Measurements from ENCODE around the gene SLAIN1. TPM values are rescaled to one million over a fixed set of nuclear protein-coding genes. Genes with fewer than 3 reads are reported as not detected.

Gene SLAIN1
- total RNA-seq, 4 donors from 2014 or later = 3.0 to 7.5 (median 4.4) TPM

DNA sequence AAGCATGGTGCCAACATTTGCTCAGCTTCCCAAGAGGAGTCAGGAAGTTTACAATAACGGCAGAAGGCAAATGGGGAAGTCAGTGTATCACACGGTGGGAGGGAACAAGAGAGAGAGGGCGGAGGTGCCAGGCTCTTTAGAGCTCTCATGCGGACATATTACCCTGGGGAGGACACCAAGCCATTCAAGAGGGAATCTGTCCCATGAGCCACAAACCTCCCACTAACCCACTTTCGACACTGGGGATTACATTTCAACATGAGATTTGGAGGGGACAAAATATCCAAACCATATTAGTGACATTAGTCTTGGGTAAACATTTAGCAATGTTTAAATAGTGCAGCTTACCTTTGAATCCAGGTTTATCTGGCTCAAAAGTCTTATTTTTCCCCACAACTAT is 69.9 kb downstream of the SLAIN1 start:
- DNase-seq (ENCODE audit: low spot score in 2 of 2) = no peak
- intact Hi-C loops (cut with DNase I; ENCODE audit: low total_unique reads) = no loop called here
- 62 to 70% methylated on average over 5 of the region's 5 CpGs for WGBS, 2 donors
- H3K4me3 ChIP-seq (ENCODE audit: low read depth, poor library complexity, severe bottlenecking) = no peak overlapping the region
- TF ChIP-seq, protein P1, sequence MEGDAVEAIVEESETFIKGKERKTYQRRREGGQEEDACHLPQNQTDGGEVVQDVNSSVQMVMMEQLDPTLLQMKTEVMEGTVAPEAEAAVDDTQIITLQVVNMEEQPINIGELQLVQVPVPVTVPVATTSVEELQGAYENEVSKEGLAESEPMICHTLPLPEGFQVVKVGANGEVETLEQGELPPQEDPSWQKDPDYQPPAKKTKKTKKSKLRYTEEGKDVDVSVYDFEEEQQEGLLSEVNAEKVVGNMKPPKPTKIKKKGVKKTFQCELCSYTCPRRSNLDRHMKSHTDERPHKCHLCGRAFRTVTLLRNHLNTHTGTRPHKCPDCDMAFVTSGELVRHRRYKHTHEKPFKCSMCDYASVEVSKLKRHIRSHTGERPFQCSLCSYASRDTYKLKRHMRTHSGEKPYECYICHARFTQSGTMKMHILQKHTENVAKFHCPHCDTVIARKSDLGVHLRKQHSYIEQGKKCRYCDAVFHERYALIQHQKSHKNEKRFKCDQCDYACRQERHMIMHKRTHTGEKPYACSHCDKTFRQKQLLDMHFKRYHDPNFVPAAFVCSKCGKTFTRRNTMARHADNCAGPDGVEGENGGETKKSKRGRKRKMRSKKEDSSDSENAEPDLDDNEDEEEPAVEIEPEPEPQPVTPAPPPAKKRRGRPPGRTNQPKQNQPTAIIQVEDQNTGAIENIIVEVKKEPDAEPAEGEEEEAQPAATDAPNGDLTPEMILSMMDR (IDR thresholded peaks at IDR 0.05) = no peak
- no peak for TF ChIP-seq POLR2A (IDR thresholded peaks at IDR 0.05)

DNA sequence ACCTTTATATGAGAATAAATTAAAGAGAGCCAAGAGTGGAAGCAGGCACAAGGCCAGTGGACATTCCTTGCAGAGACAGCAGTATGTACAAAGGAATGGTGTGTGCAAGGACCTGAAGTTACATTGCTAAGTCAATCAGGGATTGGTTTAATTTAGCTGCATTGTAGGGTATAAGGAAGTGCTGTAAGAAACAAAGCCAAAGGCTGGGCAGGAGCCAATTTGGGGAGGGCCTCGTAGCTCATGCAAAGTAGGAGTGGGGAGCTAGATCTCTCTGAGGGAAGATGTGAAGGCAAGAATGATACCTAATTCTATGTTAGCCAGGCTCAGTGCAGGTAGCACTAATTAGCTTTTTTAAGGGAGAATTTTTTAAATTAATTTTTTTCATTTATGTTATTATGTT is 76.7 kb downstream of the SLAIN1 start:
- intact Hi-C loops (cut with DNase I; ENCODE audit: low total_unique reads) = loop anchor here (5.0 kb wide), 1 partner anchor 343 kb away; no protein-coding TSS in a partner anchor
- no peak for DNase-seq (ENCODE audit: low spot score in 2 of 2)
- 8 to 31% methylated on average over 1 of the region's 1 CpG for WGBS, 2 donors
- TF ChIP-seq POLR2A (IDR thresholded peaks at IDR 0.05) = no peak
- TF ChIP-seq, protein P1 (IDR thresholded peaks at IDR 0.05) = no peak
- H3K4me3 ChIP-seq (ENCODE audit: low read depth, poor library complexity, severe bottlenecking) = no peak overlapping the region

DNA sequence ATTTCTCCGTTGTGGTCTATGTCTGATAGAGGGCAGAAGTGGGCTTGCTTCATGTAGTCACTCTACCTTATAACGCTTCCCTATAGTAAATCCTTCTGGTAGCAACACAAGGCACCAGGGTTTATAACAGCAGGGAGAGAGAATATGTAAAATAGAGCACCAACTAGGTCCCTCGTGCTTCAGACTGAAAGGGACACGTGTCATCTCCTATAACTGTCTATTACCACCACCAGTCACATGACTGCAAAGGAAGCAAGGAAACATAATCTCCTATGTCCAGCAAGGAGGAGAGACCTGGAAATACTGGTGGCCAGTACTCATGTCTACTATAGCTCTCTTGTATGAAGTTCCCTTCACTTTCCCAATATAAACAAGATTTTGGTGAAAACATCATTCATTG is 79.2 kb downstream of the SLAIN1 start:
- TF ChIP-seq, protein P1 (IDR thresholded peaks at IDR 0.05) = no peak
- no peak for TF ChIP-seq POLR2A (IDR thresholded peaks at IDR 0.05)
- intact Hi-C loops (cut with DNase I; ENCODE audit: low total_unique reads) = no loop called here
- no peak for DNase-seq (ENCODE audit: low spot score in 2 of 2)
- 46 to 61% methylated on average over 4 of the region's 4 CpGs for WGBS, 2 donors
- no peak overlapping the region for H3K4me3 ChIP-seq (ENCODE audit: low read depth, poor library complexity, severe bottlenecking)

DNA sequence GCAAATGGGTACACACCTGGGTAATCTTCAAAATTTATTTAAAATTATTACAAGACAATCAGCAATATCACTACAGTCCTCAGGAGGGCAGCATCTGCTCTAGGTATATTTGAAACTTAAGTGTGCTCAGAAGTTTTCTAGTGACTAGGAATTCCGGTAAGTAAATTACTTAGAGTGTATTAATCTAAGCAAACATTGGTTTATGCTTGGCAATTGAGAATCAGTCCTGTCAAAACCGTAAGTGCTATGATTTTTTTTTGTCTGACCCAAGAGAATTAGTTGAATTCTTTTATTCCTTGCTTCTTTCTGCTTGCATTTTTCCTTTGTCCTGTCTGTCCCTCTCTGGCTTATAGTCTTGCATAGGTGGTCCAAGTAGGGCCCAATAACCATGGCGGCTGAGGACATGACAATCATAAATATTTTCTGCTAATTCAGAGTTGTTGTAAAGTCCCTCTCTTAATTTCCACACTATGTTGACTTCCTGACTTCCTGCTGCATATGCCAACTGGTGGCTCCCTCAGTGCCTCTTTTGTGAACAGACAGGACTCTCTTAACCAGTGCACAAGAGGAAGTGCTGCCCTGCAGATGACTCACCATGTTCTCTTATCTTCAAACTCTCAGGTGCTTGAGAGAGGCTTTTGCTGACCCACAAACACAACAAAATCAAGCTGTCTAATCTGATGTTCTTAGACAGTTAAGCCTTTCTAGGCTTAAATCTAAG is 82.2 kb downstream of the SLAIN1 start:
- intact Hi-C loops (cut with DNase I; ENCODE audit: low total_unique reads) = no loop called here
- WGBS, 2 donors = 15 to 18% methylated on average over 3 of the region's 3 CpGs
- TF ChIP-seq, protein P1 (IDR thresholded peaks at IDR 0.05) = peak in 1 of 3 donors; percentile 22
- TF ChIP-seq POLR2A (IDR thresholded peaks at IDR 0.05) = no peak
- H3K4me3 ChIP-seq (ENCODE audit: low read depth, poor library complexity, severe bottlenecking) = no peak overlapping the region
- peak in 1 of 2 donors; percentile 43 for DNase-seq (ENCODE audit: low spot score in 2 of 2)

DNA sequence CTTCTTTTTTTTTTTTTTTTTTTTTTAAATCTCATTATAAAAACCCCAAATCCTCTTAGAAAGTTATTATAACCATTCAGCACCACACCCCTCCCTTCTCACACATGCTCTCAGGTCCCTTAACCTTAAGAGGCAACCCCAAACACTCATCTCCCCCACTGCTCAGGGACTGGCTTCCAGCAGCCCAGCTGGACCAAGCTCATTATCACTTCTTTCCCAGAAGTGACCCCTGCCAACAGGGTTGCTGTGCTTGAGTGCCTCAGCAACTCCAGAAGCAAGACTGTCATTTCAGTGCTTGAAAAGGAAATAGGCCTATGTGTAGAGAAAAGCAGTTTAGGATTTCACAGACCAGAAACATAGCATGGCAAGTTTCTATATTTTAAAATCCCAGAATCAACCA is 84.3 kb downstream of the SLAIN1 start:
- intact Hi-C loops (cut with DNase I; ENCODE audit: low total_unique reads) = no loop called here
- no peak for DNase-seq (ENCODE audit: low spot score in 2 of 2)

More for the DNA sequence above, 84.3 kb downstream of the SLAIN1 start:
- H3K4me3 ChIP-seq (ENCODE audit: low read depth, poor library complexity, severe bottlenecking) = no peak overlapping the region
- TF ChIP-seq, protein P1 (IDR thresholded peaks at IDR 0.05) = no peak
- TF ChIP-seq POLR2A (IDR thresholded peaks at IDR 0.05) = no peak
